ENCODE data around the gene BOK. TPM values are rescaled to one million over a fixed set of nuclear protein-coding genes. Genes with fewer than 3 reads are reported as not detected.

Gene BOK
- total and polyA plus RNA-seq, 10 of the 15 experiments (the other 5 are each of a cell fraction or from before 2014, with no cell fraction given) = 0.04 to 0.15 (median 0.12) TPM; not detected in 7

DNA sequence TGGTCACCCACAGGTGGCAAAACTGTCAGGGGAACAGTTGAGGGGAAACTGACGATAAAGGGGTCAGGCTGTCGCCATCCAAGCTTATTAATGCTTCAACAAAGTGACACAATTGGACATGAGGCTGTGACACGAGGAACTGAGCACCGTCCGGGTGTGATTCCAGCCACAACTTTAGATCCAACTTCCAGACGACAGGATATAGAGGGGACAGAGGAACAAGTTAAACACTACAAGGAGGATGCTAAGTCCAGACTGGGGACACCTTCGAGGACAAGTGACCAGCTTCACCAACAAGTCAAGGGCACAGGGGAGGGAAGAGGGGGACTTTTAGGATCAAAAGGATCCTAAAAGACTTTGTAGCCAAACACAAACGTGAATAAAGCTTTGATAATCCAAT is 23.8 kb downstream of the BOK start (continued):
- TF ChIP-seq, protein P1, sequence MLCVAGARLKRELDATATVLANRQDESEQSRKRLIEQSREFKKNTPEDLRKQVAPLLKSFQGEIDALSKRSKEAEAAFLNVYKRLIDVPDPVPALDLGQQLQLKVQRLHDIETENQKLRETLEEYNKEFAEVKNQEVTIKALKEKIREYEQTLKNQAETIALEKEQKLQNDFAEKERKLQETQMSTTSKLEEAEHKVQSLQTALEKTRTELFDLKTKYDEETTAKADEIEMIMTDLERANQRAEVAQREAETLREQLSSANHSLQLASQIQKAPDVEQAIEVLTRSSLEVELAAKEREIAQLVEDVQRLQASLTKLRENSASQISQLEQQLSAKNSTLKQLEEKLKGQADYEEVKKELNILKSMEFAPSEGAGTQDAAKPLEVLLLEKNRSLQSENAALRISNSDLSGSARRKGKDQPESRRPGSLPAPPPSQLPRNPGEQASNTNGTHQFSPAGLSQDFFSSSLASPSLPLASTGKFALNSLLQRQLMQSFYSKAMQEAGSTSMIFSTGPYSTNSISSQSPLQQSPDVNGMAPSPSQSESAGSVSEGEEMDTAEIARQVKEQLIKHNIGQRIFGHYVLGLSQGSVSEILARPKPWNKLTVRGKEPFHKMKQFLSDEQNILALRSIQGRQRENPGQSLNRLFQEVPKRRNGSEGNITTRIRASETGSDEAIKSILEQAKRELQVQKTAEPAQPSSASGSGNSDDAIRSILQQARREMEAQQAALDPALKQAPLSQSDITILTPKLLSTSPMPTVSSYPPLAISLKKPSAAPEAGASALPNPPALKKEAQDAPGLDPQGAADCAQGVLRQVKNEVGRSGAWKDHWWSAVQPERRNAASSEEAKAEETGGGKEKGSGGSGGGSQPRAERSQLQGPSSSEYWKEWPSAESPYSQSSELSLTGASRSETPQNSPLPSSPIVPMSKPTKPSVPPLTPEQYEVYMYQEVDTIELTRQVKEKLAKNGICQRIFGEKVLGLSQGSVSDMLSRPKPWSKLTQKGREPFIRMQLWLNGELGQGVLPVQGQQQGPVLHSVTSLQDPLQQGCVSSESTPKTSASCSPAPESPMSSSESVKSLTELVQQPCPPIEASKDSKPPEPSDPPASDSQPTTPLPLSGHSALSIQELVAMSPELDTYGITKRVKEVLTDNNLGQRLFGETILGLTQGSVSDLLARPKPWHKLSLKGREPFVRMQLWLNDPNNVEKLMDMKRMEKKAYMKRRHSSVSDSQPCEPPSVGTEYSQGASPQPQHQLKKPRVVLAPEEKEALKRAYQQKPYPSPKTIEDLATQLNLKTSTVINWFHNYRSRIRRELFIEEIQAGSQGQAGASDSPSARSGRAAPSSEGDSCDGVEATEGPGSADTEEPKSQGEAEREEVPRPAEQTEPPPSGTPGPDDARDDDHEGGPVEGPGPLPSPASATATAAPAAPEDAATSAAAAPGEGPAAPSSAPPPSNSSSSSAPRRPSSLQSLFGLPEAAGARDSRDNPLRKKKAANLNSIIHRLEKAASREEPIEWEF (IDR thresholded peaks at IDR 0.05; ENCODE audit: insufficient replicate concordance, low read depth, low read length) = no peak
- no peak for TF ChIP-seq GATAD2B (conservative IDR thresholded peaks at IDR 0.05; ENCODE audit: low read depth)
- TF ChIP-seq SMAD1 (IDR thresholded peaks at IDR 0.05; ENCODE audit: low read depth, partially characterized antibody) = no peak
- TF ChIP-seq CHD1 (IDR thresholded peaks at IDR 0.05; ENCODE audit: low read depth, low read length) = no peak
- TF ChIP-seq YBX1 (IDR thresholded peaks at IDR 0.05) = no peak
- no peak for TF ChIP-seq SREBF2 (IDR thresholded peaks at IDR 0.05; ENCODE audit: low read length)
- no peak for TF ChIP-seq ZNF622 (IDR thresholded peaks at IDR 0.05)

DNA sequence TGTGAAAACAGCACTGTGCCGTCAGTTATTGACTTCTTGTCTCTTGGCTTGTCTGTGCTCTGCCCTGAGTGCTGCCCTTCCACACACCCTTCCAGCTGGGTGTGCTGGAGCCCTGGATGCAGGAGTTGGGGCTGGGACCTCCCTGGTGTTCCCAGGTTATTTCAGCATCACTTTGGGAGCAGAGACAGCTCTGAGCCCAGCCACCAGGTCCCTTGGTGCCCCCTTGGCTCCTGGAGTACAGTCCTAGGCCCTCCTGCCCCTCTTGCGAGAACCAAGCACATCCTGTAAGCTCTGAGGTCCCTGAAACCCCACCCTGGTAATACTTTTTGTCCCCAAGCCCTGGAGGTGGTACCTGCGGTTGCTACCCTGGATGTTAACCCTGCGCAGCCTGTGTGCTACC is 24.3 kb downstream of the BOK start:
- ChIA-PET POLR2A (no interaction called here), RAD21 (ENCODE audit: unreplicated experiment) (no interaction called here), CTCF (no interaction called here), SMC1A (ENCODE audit: uncharacterized antibody, unreplicated experiment) (interaction anchor here (0.6 kb wide), 2 partner anchors 15 to 266 kb away, joined by 3 read pairs; no protein-coding TSS in a partner anchor)
- no peak overlapping the region for H3K9ac ChIP-seq (ENCODE audit: control insufficient read depth, insufficient read depth, low read length)
- H3K36me3 ChIP-seq (ENCODE audit: control insufficient read depth in 2 of 2, insufficient read depth in 2 of 2, low read length in 1 of 2) = peaks cover 7 to 19% of the 10 kb centered on the region in 2 experiments; a peak in 3 of 4 replicates
- WGBS (ENCODE audit: insufficient coverage, insufficient replicate concordance, low lambda C conversion rate, missing lambda C conversion rate) = 97% methylated on average over 4 of the region's 4 CpGs
- H3K4me3 ChIP-seq = no peak overlapping the region
- no peak overlapping the region for H2AFZ ChIP-seq (ENCODE audit: control insufficient read depth, low read depth, low read length)
- ATAC-seq (no peak), DNase-seq (ENCODE audit: low read depth, low spot score) (no peak), FAIRE-seq (no peak)
- H3K27ac ChIP-seq (ENCODE audit: control insufficient read depth, insufficient read depth) = no peak overlapping the region
- no peak for TF ChIP-seq CREB1 (IDR thresholded peaks at IDR 0.05; ENCODE audit: low read depth)
- TF ChIP-seq CHD4 (IDR thresholded peaks at IDR 0.05) = no peak
- no peak for TF ChIP-seq RCOR1 (conservative IDR thresholded peaks at IDR 0.05; ENCODE audit: low read depth, low read length)
- no peak for TF ChIP-seq STAT3 (IDR thresholded peaks at IDR 0.05; ENCODE audit: low read depth, low read length)
- no peak for TF ChIP-seq RAD21 (IDR thresholded peaks at IDR 0.05; ENCODE audit: insufficient read depth, low read depth, low read length)
- no peak for TF ChIP-seq CBX3 (IDR thresholded peaks at IDR 0.05; ENCODE audit: borderline replicate concordance, low read depth)
- no peak for TF ChIP-seq ETV6 (conservative IDR thresholded peaks at IDR 0.05 in 1 of 2, IDR thresholded peaks at IDR 0.05 in 1 of 2; ENCODE audit: borderline replicate concordance in 1 of 2, low read depth in 1 of 2)
- no peak for TF ChIP-seq SRF (IDR thresholded peaks at IDR 0.05; ENCODE audit: low read depth in 2 of 2, low read length in 2 of 2)
- TF ChIP-seq MEF2B (IDR thresholded peaks at IDR 0.05; ENCODE audit: partially characterized antibody, poor library complexity, severe bottlenecking) = no peak
- no peaks in the 10 kb centered on the region for H3K79me2 ChIP-seq (ENCODE audit: control insufficient read depth, insufficient read depth, low read length)
- H3K9me3 ChIP-seq (replicated peaks; ENCODE audit: control insufficient read depth, insufficient read depth, low read length) = peaks cover 16% of the 10 kb centered on the region
- in situ Hi-C loops (cut with MboI) = no loop called here
- no peaks in the 10 kb centered on the region for H3K27me3 ChIP-seq (replicated peaks in 1 of 2; ENCODE audit: control insufficient read depth in 2 of 2, insufficient read depth in 2 of 2, low read length in 1 of 2)
- H3K4me2 ChIP-seq (ENCODE audit: control insufficient read depth, insufficient read depth) = no peak overlapping the region
- H4K20me1 ChIP-seq (ENCODE audit: control insufficient read depth, insufficient read depth) = no peaks in the 10 kb centered on the region
- BruUV-seq (replicated peaks) = no TSS peak
- intact Hi-C loops (cut with micrococcal nuclease; ENCODE audit: unreplicated experiment) = no loop called here
- H3K4me1 ChIP-seq (ENCODE audit: control insufficient read depth, insufficient read depth, low read length) = no peaks in the 10 kb centered on the region

Measured in GM12878 (cell line).